Astrocyte (in vitro differentiated cells and primary cell): Measurements from ENCODE around the gene SIVA1. TPM values are rescaled to one million over a fixed set of nuclear protein-coding genes. Genes with fewer than 3 reads are reported as not detected.

ENCODE experiments used
- DNase-seq: peaks from one replicate; pipeline ENCODE4 v3.0.0-alpha.2; 2010; ENCODE audit warnings: low read depth
- FAIRE-seq: peaks from 2 replicates; lab custom pipeline; 2011; peaks lifted over from hg19 to GRCh38; lab: Jason Lieb, UNC
- H2AFZ ChIP-seq: 2 replicates; pipeline ENCODE4 v1.6.0; 2012; ENCODE audit warnings: low read depth, low read length, inconsistent platforms
- H3K27ac ChIP-seq: 2 replicates; pipeline ENCODE4 v1.5.1; 2011; ENCODE audit warnings: low read depth, low read length, inconsistent platforms
- H3K27me3 ChIP-seq: 2 replicates; pipeline ENCODE4 v1.6.0; 2011; ENCODE audit warnings: low read length, inconsistent platforms; ENCODE audit not compliant: insufficient read depth
- H3K36me3 ChIP-seq: 2 replicates; pipeline ENCODE4 v1.5.1; 2011; ENCODE audit warnings: low read length, inconsistent platforms; ENCODE audit not compliant: insufficient read depth
- H3K4me1 ChIP-seq: 2 replicates; pipeline ENCODE4 v1.5.1; 2011; ENCODE audit warnings: low read length, inconsistent platforms; ENCODE audit not compliant: insufficient read depth
- H3K4me2 ChIP-seq: 2 replicates; pipeline ENCODE4 v1.6.0; 2012; ENCODE audit warnings: low read length, inconsistent platforms
- H3K4me3 ChIP-seq: 2 replicates; pipeline ENCODE4 v1.5.1; 2011; ENCODE audit warnings: low read depth, mild to moderate bottlenecking, low read length, inconsistent platforms; ENCODE audit not compliant: insufficient read depth
- H3K79me2 ChIP-seq: 2 replicates; pipeline ENCODE4 v1.6.0; 2012; ENCODE audit warnings: mild to moderate bottlenecking, low read length, inconsistent platforms; ENCODE audit not compliant: insufficient read depth
- H3K9ac ChIP-seq: 2 replicates; pipeline ENCODE4 v1.6.0; 2012; ENCODE audit warnings: mild to moderate bottlenecking, low read length, inconsistent platforms
- H3K9me3 ChIP-seq: 2 replicates; pipeline ENCODE4 v1.5.1; 2012; ENCODE audit warnings: low read depth, mild to moderate bottlenecking, low read length, inconsistent platforms; ENCODE audit not compliant: insufficient read depth
- H4K20me1 ChIP-seq: 2 replicates; pipeline ENCODE4 v1.6.0; 2012; ENCODE audit warnings: low read length, inconsistent platforms; ENCODE audit not compliant: insufficient read depth
- H3K27ac Mint-ChIP-seq: one replicate; pipeline ENCODE4 v1.8.0; 2021; ENCODE audit warnings: mild to moderate bottlenecking, mixed read lengths; ENCODE audit not compliant: unreplicated experiment
- H3K27me3 Mint-ChIP-seq: one replicate; pipeline ENCODE4 v1.8.0; 2021; ENCODE audit warnings: low read depth, mixed read lengths; ENCODE audit not compliant: unreplicated experiment
- H3K36me3 Mint-ChIP-seq: one replicate; pipeline ENCODE4 v1.8.0; 2021; ENCODE audit warnings: low read depth, mixed read lengths; ENCODE audit not compliant: unreplicated experiment
- H3K4me1 Mint-ChIP-seq: one replicate; pipeline ENCODE4 v1.8.0; 2021; ENCODE audit warnings: low read depth, mixed read lengths; ENCODE audit not compliant: unreplicated experiment
- H3K4me3 Mint-ChIP-seq: one replicate; pipeline ENCODE4 v1.8.0; 2021; ENCODE audit warnings: mild to moderate bottlenecking, moderate library complexity, mixed read lengths; ENCODE audit not compliant: unreplicated experiment
- H3K9me3 Mint-ChIP-seq: one replicate; pipeline ENCODE4 v1.8.0; 2021; ENCODE audit warnings: mild to moderate bottlenecking, mixed read lengths; ENCODE audit not compliant: unreplicated experiment
- EZH2 ChIP-seq: IDR thresholded peaks from 2 replicates; pipeline ENCODE4 v1.6.1; 2012; ENCODE audit warnings: mild to moderate bottlenecking, low read length, inconsistent platforms; ENCODE audit not compliant: insufficient read depth
- total RNA-seq: library from RNA; stranded (reverse); gene quantifications from 2 replicates; pipeline ENCODE4 v1.2.1, GENCODE V29; 2021
- TF ChIP-seq, protein P1 (sequence below): IDR thresholded peaks from 2 replicates; pipeline ENCODE4 v1.5.1; 2011; ENCODE audit warnings: low read depth, mild to moderate bottlenecking, inconsistent platforms, low read length, moderate library complexity; ENCODE audit not compliant: insufficient read depth

Gene SIVA1
- total RNA-seq, 1 donor from 2014 or later: 51.0 TPM

DNA sequence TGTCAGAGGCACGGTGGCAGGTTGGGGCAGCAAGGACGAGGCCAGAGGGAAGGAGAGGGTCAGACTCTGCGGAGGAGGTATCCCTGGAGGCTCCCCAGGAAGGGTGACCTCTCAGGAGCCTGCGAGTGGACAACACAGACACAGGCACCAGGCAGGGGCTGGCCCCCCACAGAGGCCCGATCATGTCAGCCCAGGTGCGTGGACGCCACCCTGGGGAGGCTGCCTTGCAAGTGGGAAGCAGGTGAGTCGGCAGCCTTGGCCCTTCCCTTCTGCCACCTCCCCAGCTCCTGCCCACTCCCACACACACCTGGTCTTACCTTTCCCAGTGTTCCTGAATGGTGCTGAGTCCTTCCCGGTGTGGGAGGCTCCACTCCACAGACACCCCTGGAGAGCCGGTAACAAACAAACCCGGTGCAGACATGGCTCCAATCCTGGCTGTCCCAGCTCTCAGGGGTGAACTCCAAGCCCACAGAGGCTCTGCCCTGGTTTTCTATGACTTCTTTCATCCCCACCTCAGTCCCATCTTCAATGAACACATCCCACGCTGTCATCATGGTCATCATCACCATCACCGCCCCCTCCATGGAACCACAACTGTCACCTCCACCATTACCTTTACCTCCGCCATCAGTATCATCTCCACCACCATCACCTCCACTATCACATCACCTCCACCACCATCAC, 53.1 kb downstream of the SIVA1 start:
- Histone ChIP-seq H3K9ac (no peak overlapping the region), H3K4me2 (peak overlapping the region; percentile 32), H2AFZ (no peak overlapping the region), H3K36me3 (no peaks in the 10 kb centered on the region), H3K79me2 (no peaks in the 10 kb centered on the region), H3K9me3 (no peaks in the 10 kb centered on the region), H3K27me3 (no peaks in the 10 kb centered on the region), H3K4me3 (no peak overlapping the region), H3K27ac (no peak overlapping the region), H3K4me1 (peaks cover 18% of the 10 kb centered on the region), H4K20me1 (peaks cover 32% of the 10 kb centered on the region)
- Mint-ChIP-seq H3K36me3 (peaks cover 4% of the 10 kb centered on the region), H3K27me3 (no peaks in the 10 kb centered on the region), H3K9me3 (no peaks in the 10 kb centered on the region), H3K27ac (no peak overlapping the region), H3K4me1 (peaks cover 9% of the 10 kb centered on the region), H3K4me3 (peak overlapping the region; percentile 47)
- FAIRE-seq (no peak), DNase-seq (no peak)
- TF ChIP-seq, protein P1, sequence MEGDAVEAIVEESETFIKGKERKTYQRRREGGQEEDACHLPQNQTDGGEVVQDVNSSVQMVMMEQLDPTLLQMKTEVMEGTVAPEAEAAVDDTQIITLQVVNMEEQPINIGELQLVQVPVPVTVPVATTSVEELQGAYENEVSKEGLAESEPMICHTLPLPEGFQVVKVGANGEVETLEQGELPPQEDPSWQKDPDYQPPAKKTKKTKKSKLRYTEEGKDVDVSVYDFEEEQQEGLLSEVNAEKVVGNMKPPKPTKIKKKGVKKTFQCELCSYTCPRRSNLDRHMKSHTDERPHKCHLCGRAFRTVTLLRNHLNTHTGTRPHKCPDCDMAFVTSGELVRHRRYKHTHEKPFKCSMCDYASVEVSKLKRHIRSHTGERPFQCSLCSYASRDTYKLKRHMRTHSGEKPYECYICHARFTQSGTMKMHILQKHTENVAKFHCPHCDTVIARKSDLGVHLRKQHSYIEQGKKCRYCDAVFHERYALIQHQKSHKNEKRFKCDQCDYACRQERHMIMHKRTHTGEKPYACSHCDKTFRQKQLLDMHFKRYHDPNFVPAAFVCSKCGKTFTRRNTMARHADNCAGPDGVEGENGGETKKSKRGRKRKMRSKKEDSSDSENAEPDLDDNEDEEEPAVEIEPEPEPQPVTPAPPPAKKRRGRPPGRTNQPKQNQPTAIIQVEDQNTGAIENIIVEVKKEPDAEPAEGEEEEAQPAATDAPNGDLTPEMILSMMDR: no peak
- TF ChIP-seq EZH2: no peak

DNA sequence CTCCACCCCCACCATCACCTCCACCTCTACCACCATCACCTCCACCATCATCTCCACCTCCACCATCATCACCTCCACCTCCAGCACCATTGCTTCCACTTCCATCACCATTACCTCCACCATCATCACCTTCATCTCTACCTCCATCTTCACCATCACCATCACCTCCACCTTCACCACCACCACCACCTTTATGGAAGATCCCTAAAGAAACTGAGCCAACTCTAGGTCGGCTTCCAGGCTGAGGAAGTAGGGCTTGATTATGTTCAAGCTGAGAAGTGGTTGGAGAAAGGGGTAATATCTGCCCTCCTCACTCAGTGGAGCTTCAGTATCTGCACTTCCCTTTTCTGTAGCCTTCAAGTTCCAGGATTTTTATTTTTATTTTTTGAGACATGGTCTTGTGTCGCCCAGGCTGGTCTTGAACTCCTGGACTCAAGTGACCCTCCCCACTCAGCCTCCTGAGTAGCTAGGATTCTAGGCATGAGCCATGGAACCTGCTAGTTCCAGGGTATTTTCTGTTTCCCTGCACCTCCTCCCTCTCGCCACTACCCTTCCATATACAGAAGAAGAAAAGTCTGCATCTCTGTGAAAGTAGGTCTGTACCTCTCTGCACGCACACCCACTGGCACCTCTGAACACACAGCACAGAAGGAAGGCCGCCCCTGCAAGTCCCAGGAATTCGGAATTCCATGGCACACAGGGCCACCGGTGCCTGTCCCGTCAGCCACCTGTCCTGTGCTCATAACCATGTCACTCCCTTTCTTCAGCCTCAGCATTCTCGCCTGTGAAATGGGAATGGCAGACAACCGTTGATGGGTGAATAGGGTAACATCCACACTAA, 53.9 kb downstream of the SIVA1 start:
- FAIRE-seq (no peak), DNase-seq (no peak)
- Mint-ChIP-seq H3K4me1 (peaks cover 8% of the 10 kb centered on the region), H3K36me3 (peaks cover 6% of the 10 kb centered on the region), H3K9me3 (no peaks in the 10 kb centered on the region), H3K27me3 (no peaks in the 10 kb centered on the region), H3K4me3 (no peak overlapping the region), H3K27ac (peak overlapping the region; percentile 5)
- Histone ChIP-seq H4K20me1 (peaks cover 26% of the 10 kb centered on the region), H3K79me2 (no peaks in the 10 kb centered on the region), H3K4me3 (no peak overlapping the region), H3K27ac (no peak overlapping the region), H3K36me3 (no peaks in the 10 kb centered on the region), H2AFZ (no peak overlapping the region), H3K27me3 (no peaks in the 10 kb centered on the region), H3K9me3 (no peaks in the 10 kb centered on the region), H3K9ac (no peak overlapping the region), H3K4me1 (peaks cover 13% of the 10 kb centered on the region), H3K4me2 (no peak overlapping the region)
- TF ChIP-seq, protein P1: no peak
- TF ChIP-seq EZH2: no peak
